B cell (primary cell): ENCODE data around the gene FXR2.

ENCODE experiments used
- CTCF ChIP-seq: fragments of 200-600 bp; IDR thresholded peaks from one replicate; pipeline ENCODE4 v1.8.0; 2022; ENCODE audit warnings: antibody characterized with exemption, mild to moderate bottlenecking
- EZH2 ChIP-seq: IDR thresholded peaks from 2 replicates; pipeline ENCODE4 v1.6.1; 2012; ENCODE audit warnings: borderline replicate concordance, low read depth, mild to moderate bottlenecking, moderate library complexity, low read length; ENCODE audit not compliant: insufficient read depth, poor library complexity, severe bottlenecking

GRCh38 chr17:7615265-7615747 lies 609 bp upstream of the FXR2 start:
- TF ChIP-seq CTCF (no peak), EZH2 (no peak)
